AG20443 (cell line): ENCODE results near the gene TMEM38B.
"Not testable (repeated sequence)": the region's sequence is repeated elsewhere in the genome, so short reads cannot be mapped to it uniquely, and the experiment has no call there.

ENCODE experiments used
- DNase-seq: peaks from one replicate; pipeline ENCODE4 v3.0.0; 2012; ENCODE audit warnings: low spot score, mixed read lengths

TMEM38B gene

GRCh38 chr9:105681724-105682123, 12.6 kb upstream of the TMEM38B start:
- DNase-seq = peak; percentile 41

GRCh38 chr9:105683688-105684275, 10.6 kb upstream of the TMEM38B start:
- no peak for DNase-seq

GRCh38 chr9:105686936-105687335, 7.4 kb upstream of the TMEM38B start:
- DNase-seq = no peak

GRCh38 chr9:105690742-105691141, 3.6 kb upstream of the TMEM38B start:
- peak; percentile 52 for DNase-seq

GRCh38 chr9:105693435-105694189, 729 bp upstream of the TMEM38B start:
- DNase-seq = no peak

GRCh38 chr9:105694848-105695581, 674 bp downstream of the TMEM38B start:
- peak; percentile 70 for DNase-seq

GRCh38 chr9:105696219-105696793, 2.0 kb downstream of the TMEM38B start:
- no peak for DNase-seq

GRCh38 chr9:105697871-105698270, 3.5 kb downstream of the TMEM38B start:
- DNase-seq = no peak

GRCh38 chr9:105698348-105698870, 4.1 kb downstream of the TMEM38B start:
- no peak for DNase-seq

GRCh38 chr9:105700668-105701067, 6.3 kb downstream of the TMEM38B start:
- no peak for DNase-seq

GRCh38 chr9:105701145-105701544, 6.8 kb downstream of the TMEM38B start:
- no peak for DNase-seq

- no peak for DNase-seq
Measured at GRCh38 chr9:105702207-105702606, 7.9 kb downstream of the TMEM38B start.

GRCh38 chr9:105703638-105704037, 9.3 kb downstream of the TMEM38B start:
- not testable (repeated sequence) for DNase-seq

GRCh38 chr9:105706156-105706555, 11.8 kb downstream of the TMEM38B start:
- DNase-seq = no peak

GRCh38 chr9:105708405-105708804, 14.1 kb downstream of the TMEM38B start:
- no peak for DNase-seq

- no peak for DNase-seq
Measured at GRCh38 chr9:105710638-105711037, 16.3 kb downstream of the TMEM38B start.

- no peak for DNase-seq
Measured at GRCh38 chr9:105711867-105712266, 17.5 kb downstream of the TMEM38B start.

GRCh38 chr9:105712297-105712696, 18.0 kb downstream of the TMEM38B start:
- DNase-seq = no peak

GRCh38 chr9:105712773-105713172, 18.4 kb downstream of the TMEM38B start:
- DNase-seq = no peak

GRCh38 chr9:105713260-105714019, 19.1 kb downstream of the TMEM38B start:
- DNase-seq = no peak

- DNase-seq = no peak
Measured at GRCh38 chr9:105714020-105714331, 19.6 kb downstream of the TMEM38B start.

- DNase-seq = no peak
Measured at GRCh38 chr9:105716146-105716545, 21.8 kb downstream of the TMEM38B start.
